Fibroblast of the aortic adventitia (primary cell): Measurements from ENCODE around the gene CTSL. TPM values are rescaled to one million over a fixed set of nuclear protein-coding genes. Genes with fewer than 3 reads are reported as not detected.

ENCODE experiments used
- DNase-seq: peaks from one replicate; pipeline ENCODE4 v3.0.0-alpha.2; 2010; ENCODE audit warnings: low read depth
- H3K4me3 ChIP-seq: 2 replicates; pipeline ENCODE4 v1.5.1; 2011; ENCODE audit warnings: low read depth, mild to moderate bottlenecking, control low read depth, low read length, moderate library complexity
- CTCF ChIP-seq: IDR thresholded peaks from 2 replicates; pipeline ENCODE4 v1.5.1; 2011; ENCODE audit warnings: mild to moderate bottlenecking, low read length, control low read depth, inconsistent platforms; ENCODE audit not compliant: insufficient read depth
- total RNA-seq: library from RNA; depleted of rRNA; stranded (reverse); fragments of >200 nt; gene quantifications from 2 replicates; pipeline ENCODE4 v1.2.3, GENCODE V29; 2012; ENCODE audit warnings: low replicate concordance

CTSL gene
- total RNA-seq, 1 donor = 513 TPM

- TF ChIP-seq CTCF = no peak
- no peak overlapping the region for H3K4me3 ChIP-seq
- DNase-seq = no peak
These were observed 26.1 kb upstream of the CTSL start for GRCh38 chr9:87699835-87700234.

- no peak overlapping the region for H3K4me3 ChIP-seq
- TF ChIP-seq CTCF = no peak
- DNase-seq = no peak
These were observed 24.4 kb upstream of the CTSL start for GRCh38 chr9:87701491-87701890.

DNA sequence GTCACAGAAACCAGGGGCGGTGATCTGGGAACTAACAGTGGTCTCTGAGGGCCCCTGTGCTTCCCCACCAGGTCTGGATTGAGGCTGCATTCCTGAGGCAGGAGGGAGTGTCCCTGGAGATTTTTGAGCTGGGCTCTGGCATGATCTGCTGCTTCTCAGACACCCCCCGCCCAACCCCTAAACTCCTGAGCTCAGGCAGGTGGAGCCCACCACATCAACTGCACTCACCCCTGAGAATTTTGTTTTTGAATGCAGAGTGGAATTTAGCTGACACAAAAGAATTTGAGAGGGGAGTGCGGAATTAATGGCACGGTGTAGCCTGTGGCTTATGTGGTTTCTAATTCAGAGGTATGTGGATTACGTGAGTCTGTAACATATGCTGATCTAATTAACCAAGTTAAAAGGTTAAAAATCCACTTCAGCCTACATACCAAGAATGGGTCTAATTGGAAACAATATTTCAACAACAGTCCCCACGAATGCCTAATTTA lies 23.9 kb upstream of the CTSL start:
- no peak overlapping the region for H3K4me3 ChIP-seq
- no peak for TF ChIP-seq CTCF
- DNase-seq = no peak

DNA sequence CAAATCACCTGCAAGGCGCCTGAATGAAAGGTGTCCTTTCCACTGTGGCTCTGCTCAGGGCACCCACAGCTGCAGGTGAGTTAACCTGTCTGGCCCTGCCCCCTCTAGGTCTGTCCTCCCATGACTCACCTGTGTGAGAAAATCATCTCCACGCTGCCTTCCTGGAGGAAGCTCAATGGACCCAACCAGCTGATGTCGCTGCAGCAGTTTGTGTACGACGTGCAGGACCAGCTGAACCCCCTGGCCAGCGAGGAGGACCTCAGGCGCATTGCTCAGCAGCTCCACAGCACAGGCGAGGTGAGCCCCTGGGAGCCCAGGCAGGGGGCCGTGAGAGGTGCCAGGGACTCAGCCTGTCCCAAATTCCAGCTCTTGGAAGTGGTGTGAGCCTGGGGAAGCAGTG lies 23.0 kb upstream of the CTSL start:
- no peak overlapping the region for H3K4me3 ChIP-seq
- TF ChIP-seq CTCF = no peak
- no peak for DNase-seq

DNA sequence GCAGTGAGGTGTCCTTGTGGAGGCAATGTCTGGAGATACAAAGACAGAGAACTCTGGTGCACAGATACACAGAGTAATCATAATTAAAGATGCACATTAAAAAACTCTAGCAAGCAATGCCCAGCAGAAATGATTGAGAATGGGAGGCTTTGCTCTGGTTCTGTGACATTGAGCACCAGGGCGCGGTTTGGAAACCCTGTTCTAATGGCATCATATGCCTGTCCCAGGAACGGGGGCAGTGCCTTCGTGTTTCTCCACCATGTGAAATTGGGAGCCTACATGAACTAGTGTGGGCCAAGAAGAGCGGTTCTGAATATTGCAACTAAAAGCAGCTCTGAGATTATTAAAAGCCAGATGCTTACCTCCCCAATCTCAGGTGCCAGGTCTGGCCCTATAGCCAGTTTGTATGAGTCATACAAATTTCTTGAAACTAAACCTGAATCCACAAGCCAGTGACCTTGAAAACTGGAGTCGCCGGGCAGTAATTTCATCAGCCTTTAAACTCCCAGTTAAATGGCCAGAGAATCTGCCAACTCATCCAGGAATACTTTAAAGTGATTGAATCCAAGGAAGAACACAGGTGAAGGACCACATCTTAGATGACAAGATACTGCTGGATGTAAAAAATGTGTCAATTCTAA lies 22.2 kb upstream of the CTSL start:
- no peak for TF ChIP-seq CTCF
- no peak for DNase-seq
- H3K4me3 ChIP-seq = no peak overlapping the region

- H3K4me3 ChIP-seq = no peak overlapping the region
- DNase-seq = no peak
- no peak for TF ChIP-seq CTCF
These were observed 21.6 kb upstream of the CTSL start for GRCh38 chr9:87704342-87704741.
